ENCODE results near the gene HADH.

GRCh38 chr4:108043526-108043925 is 53.8 kb downstream of the HADH start:
- TF ChIP-seq, protein P1, sequence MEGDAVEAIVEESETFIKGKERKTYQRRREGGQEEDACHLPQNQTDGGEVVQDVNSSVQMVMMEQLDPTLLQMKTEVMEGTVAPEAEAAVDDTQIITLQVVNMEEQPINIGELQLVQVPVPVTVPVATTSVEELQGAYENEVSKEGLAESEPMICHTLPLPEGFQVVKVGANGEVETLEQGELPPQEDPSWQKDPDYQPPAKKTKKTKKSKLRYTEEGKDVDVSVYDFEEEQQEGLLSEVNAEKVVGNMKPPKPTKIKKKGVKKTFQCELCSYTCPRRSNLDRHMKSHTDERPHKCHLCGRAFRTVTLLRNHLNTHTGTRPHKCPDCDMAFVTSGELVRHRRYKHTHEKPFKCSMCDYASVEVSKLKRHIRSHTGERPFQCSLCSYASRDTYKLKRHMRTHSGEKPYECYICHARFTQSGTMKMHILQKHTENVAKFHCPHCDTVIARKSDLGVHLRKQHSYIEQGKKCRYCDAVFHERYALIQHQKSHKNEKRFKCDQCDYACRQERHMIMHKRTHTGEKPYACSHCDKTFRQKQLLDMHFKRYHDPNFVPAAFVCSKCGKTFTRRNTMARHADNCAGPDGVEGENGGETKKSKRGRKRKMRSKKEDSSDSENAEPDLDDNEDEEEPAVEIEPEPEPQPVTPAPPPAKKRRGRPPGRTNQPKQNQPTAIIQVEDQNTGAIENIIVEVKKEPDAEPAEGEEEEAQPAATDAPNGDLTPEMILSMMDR (IDR thresholded peaks at IDR 0.05): no peak
- no peak for TF ChIP-seq POLR2A (IDR thresholded peaks at IDR 0.05)

Data from right lobe of liver (tissue), 4 donors.